ENCODE measurements around the gene CHPF2.

Gene CHPF2

DNA sequence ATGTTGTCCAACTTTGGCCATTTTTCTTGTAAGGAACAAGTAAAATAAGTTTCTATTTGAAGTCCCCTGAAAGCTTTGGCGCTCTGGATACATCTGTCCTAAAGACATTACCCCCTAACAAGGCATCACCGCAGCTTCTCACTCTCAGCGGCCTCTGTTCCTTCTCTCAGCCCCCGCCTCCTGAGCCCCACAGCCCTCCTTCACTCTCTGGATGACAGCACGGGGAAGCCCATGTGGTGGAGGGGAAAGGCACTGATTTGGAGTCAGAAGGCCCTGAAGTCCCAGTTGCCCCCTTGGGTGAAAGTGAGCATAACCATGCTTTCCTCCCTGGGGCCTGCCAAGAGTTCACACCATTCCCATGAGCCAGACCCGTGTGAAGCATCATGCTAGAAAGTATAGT, 26.6 kb upstream of the CHPF2 start:
- no peak for DNase-seq (ENCODE audit: low read depth)
- no peak overlapping the region for H3K4me3 ChIP-seq (ENCODE audit: low read depth, low read length)
- TF ChIP-seq, protein P1, sequence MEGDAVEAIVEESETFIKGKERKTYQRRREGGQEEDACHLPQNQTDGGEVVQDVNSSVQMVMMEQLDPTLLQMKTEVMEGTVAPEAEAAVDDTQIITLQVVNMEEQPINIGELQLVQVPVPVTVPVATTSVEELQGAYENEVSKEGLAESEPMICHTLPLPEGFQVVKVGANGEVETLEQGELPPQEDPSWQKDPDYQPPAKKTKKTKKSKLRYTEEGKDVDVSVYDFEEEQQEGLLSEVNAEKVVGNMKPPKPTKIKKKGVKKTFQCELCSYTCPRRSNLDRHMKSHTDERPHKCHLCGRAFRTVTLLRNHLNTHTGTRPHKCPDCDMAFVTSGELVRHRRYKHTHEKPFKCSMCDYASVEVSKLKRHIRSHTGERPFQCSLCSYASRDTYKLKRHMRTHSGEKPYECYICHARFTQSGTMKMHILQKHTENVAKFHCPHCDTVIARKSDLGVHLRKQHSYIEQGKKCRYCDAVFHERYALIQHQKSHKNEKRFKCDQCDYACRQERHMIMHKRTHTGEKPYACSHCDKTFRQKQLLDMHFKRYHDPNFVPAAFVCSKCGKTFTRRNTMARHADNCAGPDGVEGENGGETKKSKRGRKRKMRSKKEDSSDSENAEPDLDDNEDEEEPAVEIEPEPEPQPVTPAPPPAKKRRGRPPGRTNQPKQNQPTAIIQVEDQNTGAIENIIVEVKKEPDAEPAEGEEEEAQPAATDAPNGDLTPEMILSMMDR (IDR thresholded peaks at IDR 0.05; ENCODE audit: low read depth, low read length, missing control alignments): no peak

DNA sequence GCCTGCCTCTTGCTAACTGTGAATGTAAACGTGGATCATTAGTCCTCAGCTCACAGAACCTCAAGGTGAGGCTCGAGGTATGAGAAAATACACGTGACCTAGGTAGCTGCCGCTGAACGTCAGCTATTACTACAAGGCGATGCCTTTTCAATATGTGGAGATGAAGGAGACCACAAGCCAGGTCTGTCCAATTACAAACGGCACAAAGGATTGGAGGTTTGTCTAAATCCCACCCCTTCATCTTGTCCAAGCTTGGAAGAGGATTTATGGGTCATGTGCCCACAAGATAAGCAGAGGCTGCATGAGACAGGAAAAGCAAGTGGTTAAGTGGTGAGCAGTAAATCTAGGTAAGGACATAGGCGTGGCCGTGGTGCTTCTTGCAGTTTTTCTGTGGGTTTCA, 25.4 kb upstream of the CHPF2 start:
- H3K4me3 ChIP-seq (ENCODE audit: low read depth, low read length): no peak overlapping the region
- no peak for DNase-seq (ENCODE audit: low read depth)
- TF ChIP-seq, protein P1 (IDR thresholded peaks at IDR 0.05; ENCODE audit: low read depth, low read length, missing control alignments): no peak

DNA sequence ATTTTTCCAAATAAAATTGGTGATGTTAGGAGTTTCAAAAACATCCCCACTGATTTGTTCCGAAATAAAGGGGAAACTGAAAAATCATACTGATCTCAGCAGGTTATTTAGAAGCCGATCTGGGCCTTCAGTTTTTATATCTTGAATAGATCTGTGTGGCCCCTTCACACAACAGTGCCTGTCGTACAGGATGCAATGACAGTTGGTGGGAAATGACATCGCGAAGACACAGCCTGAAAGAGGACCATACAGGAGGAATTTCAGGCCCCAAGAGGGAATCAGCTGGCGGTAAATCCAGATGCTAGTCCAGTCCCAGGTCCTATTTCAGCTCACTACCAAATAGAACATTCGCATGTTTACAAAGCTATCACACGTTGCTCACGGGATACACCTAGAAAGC, 25.0 kb upstream of the CHPF2 start:
- TF ChIP-seq, protein P1 (IDR thresholded peaks at IDR 0.05; ENCODE audit: low read depth, low read length, missing control alignments): no peak
- H3K4me3 ChIP-seq (ENCODE audit: low read depth, low read length): no peak overlapping the region
- DNase-seq (ENCODE audit: low read depth): no peak

DNA sequence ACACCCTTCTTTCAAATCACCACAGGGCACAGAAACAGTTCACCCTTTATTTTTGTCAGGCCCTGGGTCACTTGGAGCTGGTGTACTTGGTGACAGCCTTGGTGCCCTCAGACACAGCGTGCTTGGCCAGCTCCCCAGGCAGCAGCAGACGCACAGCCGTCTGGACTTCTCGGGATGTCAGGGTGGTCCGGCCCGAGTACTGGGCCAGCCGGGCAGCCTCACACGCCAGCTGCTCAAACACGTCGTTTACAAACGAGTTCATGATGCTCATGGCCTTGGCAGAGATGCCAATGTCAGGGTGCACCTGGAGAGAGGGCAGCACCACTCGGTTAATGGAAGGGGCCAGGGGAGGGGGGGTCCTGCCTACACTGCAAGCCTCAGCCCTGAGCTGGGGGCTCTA, 24.5 kb upstream of the CHPF2 start:
- H3K4me3 ChIP-seq (ENCODE audit: low read depth, low read length): no peak overlapping the region
- DNase-seq (ENCODE audit: low read depth): no peak
- TF ChIP-seq, protein P1 (IDR thresholded peaks at IDR 0.05; ENCODE audit: low read depth, low read length, missing control alignments): no peak

DNA sequence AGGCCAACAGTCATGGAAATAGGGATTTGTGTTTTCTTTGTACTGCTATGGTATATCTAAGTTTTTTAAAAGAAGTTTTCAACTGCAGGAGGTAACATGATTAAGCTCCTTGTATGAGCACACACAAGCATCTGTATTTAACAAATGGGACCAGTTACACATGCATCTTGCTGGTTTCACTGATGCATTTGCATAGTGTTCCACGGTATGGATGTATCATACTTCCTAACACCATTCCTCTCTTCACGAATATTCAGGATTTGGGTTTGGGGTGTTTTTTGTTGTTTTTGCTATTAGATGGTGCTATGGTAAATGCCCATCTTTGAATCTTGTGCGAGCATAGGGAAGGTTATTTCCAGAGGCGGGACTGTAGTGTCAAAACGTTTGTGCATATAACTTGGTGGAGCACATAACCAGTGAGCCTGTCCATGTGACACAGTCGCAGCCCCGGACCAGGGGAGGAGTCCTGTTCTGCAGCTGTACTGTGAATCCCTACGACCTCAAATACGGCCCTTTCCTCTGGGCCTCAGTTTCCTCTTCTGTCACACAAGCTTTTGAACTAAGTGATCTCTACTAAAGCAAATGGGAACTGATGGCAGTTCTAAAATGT, 23.9 kb upstream of the CHPF2 start:
- DNase-seq (ENCODE audit: low read depth): no peak
- H3K4me3 ChIP-seq (ENCODE audit: low read depth, low read length): no peak overlapping the region
- TF ChIP-seq, protein P1 (IDR thresholded peaks at IDR 0.05; ENCODE audit: low read depth, low read length, missing control alignments): no peak

DNA sequence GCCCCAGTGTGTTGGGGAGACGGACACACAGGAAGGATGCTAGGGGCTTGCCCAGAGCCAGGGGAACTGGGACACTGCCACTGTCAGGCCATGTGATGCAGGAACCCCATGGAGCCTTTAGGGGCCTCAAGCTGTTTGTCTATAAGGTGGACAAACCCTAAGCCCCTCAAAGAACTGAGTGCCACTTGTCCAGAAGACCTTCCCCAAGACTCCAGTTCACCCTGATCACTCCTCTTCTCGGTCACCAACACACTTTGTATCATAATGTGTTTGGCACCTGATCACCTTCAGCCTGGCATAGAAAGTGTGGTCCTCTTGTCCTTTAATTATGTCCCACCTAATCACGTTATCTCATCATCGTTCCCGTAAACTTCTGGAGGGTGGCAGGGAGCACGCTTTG, 22.7 kb upstream of the CHPF2 start:
- no peak overlapping the region for H3K4me3 ChIP-seq (ENCODE audit: low read depth, low read length)
- DNase-seq (ENCODE audit: low read depth): no peak
- TF ChIP-seq, protein P1 (IDR thresholded peaks at IDR 0.05; ENCODE audit: low read depth, low read length, missing control alignments): no peak

DNA sequence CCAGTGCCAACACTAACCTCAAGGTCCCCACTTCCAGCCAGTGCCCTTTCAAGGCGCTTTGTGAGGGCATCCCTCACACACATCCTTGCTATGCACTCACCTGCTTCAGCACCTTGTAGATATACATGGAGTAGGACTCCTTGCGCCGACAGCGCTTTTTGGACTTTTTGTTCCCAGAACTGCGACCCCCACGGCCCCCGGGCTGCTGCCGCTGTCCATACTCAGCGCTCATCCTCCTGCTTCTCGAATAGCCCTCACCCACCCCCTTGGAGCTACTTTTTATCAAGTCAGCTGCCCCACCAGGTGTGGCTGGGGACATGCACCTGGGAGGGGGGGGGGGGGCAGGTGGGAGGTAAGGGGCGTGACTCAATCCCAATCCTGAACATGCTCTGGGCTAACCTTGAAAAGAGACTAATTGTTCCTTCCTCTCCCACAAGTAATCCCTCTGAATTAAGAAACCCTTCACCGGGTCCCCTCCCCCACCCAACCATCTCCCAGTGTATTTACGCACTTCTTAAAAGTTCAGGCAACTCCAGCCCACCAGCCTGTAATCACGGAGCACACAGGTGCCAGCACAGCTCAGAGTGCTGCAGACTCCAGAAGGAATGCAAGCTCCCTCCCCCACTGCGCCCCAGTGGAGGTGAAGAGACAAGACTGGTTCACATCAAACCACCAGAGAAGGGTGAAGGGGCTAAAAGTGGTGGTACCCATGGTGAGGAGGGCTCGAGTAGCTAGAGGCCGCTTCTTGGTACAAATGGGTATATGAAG, 22.0 kb upstream of the CHPF2 start, which contains the start of gene H2BK1:
TSS of gene H2BK1 (minus strand) at position 402 of the 768 bp plus-strand sequence. CDS start at position 232, 170 bp downstream.
- DNase-seq (ENCODE audit: low read depth): no peak
- TF ChIP-seq, protein P1 (IDR thresholded peaks at IDR 0.05; ENCODE audit: low read depth, low read length, missing control alignments): no peak

More for the DNA sequence above, 22.0 kb upstream of the CHPF2 start, which contains the start of gene H2BK1:
- no peak within 1 kb of the TSS for H3K4me3 ChIP-seq (ENCODE audit: low read depth, low read length)
